Stimulated activated CD8-positive, alpha-beta memory T cell treated with anti-CD3 and anti-CD28 coated beads, Interleukin-4, amount 100 ng/mL, for 24 hours (primary cell): Measurements from ENCODE around the gene TMEM131L.

Experiments
- DNase-seq: peaks from one replicate; pipeline ENCODE4 v3.0.0-alpha.2; 2020; ENCODE audit warnings: low read depth

Gene TMEM131L

DNA sequence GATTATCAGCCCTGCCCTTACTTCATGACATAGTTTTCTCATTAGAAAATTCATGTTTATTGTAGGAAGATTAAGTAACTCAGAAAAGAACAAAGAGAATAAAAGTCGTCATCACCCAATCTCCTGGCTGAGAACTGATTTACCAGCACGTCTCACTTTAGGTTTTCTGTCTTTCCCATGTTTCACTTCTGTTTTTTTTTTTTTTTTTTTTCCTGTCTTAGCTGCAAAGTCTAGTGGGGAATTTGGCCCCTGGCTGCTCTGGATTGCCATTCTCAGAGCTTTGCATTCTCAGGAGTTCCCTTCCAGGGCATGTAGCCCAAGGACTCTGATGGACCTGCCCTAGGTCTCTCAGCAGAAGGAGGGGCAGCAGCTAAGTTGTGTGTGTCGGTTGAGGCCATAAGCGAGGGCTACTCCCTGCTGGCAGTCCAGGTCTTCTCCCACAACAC is 57.8 kb downstream of the TMEM131L start:
- no peak for DNase-seq

DNA sequence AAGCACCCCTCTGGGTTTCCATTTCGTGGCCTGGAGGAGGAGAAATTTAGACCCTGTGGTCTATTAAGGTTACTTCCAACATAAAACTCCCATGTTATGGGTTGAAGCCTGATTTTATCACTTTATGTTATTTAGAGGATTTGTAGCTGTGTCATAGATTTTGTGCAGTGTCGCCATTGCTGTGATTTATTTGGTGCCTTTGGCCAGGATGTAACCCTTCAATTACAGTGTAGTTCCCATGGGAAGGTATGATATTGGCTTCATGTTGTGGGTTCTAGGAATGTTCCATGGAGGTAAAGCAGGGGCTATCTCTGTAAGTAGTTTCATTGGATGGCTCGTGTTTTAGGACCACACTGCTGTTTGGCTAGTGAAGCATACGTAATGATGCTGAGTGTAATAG is 58.5 kb downstream of the TMEM131L start:
- no peak for DNase-seq

DNA sequence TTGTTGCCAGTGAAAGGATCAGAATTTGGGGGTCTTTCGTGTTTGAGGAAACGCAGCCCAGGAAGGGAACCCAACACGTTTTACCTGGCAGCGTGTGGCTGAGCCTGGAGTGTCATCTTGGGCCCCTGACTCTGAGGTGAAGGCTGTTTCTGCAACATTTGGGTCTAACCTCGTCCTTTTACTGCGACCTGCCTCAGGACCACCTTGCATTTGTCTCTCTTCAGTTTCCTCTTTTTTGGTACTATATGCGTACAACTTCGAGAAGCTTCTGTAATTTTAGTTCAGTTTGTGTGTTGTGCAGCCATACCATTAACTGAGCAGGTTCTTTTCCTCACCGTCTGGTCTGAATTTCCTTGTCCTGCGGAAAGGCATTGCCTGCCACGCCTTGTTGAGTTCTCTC is 61.5 kb downstream of the TMEM131L start:
- no peak for DNase-seq

DNA sequence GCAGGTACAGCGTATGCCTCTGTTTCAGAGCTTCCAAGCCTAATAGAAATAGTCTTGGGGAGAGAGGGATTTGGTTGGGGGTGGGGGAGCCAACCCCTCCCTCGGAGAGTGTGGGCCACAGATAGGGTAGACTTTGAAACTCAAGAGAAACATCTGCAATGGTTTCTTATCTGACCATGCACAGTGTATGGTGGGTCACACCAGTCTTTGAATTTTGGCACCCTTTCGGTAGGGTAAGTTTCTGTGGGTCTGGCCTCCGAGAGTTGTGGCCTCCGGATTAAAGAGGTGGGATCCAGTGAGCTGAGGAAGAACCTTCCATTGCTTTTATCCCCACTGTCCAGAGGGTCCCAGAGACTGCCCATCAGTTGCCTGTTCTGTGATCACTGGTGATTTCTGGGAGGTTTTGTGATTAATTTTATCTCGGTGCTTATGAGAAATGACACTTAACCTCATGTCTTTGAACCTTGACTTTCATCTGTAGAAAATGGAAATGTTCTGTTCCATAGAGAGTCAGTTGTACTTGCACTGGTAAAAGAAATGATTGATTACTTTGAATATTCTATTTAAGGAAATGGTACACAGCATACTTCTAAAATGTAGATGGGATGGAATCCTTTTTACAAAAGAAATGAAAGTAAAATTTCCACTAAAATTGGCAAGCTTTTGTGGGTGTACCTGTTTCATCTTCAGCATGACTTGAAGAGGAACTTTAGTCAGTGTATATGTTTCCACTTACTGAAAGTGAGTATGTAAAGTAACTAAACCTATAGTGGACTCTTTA is 62.7 kb downstream of the TMEM131L start:
- no peak for DNase-seq

DNA sequence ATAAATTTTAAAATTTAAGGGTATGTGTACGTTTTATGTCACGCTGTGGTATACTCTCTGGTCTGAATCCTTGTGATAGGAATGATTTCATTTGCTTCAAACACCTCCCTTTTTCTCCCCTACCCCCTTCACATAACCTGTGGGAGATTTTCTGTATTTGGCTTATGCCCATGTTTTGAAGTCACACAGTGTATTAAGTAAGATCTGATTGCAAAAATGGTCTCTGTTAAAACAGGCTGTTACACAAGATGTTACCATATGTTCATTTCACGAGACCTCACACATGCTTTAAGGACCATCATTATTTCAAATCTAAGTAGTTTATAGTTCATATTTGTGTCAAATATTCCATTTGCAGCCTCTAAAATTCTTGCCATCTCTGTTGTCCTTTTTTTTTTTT is 63.5 kb downstream of the TMEM131L start:
- DNase-seq = no peak

DNA sequence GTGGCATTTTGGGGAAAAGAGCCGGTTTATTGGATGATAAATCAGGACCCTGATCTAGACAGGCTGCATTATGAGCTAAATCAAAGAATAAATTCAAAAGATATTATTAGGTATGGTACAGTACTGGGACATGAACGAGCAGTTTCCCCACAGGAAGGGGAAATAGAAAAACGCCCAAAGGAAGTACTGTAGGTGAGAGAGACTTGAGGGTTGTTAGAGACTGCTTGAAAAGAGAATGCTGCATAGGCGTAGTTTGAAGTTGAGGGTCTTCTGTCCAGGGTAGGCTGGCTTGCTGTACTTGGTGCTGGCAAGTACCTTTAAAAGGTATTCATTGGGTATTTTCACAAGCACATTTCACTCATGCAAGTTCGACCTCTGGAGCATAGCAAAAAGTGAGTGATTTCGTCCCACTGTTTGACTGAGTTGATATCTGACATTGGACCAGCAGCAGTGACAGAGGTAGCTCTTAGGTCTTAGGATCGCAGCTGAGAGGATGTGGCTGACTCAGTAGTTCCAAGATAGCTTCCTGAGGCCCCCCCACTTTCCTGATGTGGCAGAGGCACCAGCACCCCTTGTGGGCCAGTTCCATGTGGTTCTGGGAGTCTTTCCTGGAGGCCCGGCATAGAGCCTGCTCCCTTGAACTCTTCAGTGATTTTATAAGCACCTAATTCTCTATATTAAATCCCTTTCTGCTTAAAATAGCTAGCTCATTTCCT is 64.3 kb downstream of the TMEM131L start:
- no peak for DNase-seq

DNA sequence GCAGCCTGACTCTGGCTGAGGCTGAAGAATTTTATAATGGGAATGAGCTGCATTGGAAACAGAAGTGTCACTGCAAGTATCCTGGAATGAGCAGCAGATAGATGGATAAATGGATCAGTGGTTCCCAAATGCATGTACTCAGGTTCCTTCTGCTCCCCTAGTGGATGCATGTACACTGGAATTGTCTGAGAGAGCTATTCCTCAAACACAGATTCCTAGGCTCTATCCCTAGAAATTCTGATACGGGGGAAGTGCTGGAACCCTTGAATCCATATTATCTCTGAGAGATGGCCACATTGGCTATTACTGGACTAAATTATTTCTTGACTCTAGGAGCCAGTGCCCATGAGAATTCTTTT is 64.8 kb downstream of the TMEM131L start:
- DNase-seq = no peak

DNA sequence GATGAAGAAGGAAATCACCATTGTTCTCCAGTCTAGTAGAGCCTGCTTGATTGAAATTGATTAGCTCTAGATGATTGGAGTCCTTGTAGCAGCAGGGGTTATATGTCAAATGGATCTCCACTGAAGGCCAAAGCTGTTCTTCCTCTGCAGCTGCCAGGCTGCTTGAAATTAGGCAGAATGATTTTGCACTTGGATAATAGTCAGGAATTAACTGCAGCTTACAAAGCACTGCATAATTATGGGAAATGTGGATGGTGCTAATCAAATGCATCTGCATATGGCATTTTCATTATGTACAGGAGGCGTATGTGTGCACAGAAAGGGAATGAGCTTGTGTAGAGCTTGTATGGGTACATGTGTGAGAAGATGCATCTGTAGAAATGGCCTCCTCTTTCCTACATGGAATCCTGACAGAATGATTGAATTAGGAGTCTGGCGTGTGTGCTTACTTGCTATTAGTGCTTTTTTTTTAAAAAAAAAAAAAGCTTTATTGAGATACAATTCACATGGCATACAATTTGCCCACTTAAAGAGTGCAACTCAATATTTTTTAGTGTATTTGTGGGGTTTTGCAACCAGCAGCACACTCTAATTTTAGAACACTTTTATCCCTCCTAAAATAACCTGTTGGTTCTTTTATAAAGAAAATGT is 65.9 kb downstream of the TMEM131L start:
- no peak for DNase-seq

DNA sequence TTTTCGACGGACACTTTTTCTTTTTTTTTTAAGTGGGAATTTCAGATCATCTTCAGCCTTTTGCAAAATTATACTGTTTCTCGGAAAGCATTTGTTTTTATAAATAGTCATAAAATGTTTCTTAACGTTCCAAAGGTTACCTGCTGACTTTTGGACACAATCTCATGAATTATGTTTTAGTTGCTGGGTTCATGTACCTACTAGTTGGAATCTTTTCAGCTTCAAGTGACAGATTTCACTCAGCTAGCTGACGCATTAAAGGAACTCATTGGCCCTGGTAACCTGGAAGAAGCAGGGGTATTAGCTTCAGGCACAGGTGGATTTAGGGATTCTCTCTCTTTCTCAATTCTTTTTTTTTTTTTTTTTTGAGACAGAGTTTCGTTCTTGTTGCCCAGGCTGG is 66.5 kb downstream of the TMEM131L start:
- DNase-seq = no peak

DNA sequence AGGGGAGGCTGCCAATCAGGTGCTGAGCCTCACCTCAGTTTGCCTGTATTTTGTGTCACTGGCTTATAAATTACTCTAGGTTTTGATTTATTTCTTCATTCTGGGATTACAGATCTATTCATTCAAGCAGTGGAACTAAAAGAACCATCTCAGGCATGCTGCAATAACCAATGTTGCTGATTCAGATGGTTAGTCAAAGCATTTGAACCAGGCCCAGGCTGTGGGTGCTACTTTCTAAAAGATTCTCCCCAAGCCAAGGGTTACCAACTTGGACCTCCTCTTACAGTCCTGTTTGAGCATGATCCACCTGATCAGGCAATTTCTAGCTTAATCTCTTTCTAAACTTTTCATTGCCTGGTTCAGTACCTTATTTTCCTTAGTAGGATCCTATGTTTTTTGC is 67.2 kb downstream of the TMEM131L start:
- no peak for DNase-seq

DNA sequence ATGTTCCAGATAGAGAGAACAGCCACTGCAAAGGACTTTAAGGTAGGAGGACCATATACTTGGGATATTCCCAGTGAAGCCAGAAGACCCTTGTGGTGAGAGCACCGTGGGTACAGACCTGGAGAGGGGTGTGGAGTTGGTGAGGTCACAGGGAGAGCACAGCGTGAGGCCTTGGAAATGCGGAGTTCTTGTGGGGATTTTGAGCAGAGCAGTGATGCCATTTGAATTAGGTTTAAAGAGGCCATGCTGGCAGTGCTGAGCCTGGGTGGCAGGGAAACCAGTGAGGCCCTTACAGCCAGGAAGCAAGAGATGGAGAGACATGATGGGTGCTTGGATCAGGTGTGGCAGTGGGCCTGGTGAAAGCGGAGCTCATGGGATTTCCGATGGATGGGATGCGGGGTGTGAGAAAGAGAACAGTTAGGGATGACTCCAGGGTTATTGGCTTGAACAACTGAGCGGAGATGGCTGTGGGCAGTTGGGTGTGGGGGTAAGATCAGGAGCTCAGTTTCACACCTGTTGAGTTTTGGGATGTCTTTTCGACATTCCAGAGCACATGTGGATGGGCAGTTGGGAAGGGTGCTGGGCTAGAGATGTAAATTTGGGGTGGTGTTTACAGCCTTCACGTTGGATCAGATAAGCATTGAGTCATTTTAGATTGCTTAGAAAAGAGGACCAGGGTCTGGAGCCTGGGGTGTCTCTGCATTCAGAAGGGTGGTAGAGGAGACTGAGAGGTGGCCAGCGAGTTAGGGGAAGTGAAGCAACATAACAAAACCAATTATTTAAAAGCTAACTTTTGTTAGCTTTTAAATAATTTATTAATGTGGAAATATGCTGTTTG is 68.9 kb downstream of the TMEM131L start:
- no peak for DNase-seq

DNA sequence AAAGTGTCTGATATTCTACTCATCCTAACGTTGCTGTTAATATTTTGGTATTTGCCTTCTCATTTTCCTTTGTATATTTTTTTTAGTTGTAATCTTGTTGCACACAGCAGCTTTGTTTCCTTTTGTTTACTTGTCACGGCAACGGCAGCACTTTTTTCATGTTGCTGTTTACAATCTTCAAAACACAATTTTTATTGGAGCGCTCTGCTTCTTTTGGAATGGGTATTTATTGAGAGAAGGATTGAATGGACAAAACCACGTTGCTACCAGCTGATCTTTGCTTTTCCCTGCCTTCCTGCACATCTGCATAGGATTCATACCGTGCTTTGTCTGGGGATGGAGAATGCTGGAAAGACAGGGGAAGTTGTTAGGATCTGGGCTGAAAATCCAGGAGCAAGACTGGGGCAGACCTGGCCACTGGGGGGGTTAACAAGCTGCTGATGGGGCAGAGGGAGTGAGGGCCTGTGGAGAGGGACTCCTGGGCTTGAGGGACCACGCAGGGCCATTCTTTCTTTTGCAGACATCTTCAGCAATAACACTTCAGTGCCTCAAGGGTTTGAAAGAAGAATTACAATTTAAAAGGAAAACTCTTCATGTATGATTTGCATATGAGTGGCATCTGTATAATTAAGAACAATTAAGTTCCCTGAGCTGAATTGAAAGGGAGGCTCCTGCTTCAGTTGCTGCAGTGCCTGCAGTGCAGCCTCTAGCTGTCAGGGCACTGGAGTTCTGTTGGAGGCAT is 69.8 kb downstream of the TMEM131L start:
- DNase-seq = no peak

DNA sequence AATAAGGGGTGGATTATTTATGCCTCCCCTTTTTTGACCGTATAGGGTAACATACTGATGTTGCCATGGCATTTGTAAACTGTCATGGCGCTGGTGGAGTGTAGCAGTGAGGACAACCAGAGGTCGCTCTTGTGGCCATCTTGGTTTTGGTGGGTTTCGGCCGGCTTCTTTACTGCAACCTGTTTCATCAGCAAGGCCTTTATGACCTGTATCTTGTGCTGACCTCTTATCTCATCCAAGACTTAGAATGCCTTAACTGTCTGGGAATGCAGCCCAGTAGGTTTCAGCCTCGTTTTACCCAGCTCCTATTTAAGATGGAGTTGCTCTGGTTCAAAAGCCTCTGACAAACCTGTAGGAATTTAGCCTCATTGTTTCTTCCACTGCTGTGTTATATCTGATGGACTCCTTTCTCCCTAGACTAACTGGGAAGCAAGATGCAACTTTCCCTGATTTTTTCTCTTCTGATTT is 71.4 kb downstream of the TMEM131L start:
- DNase-seq = no peak

DNA sequence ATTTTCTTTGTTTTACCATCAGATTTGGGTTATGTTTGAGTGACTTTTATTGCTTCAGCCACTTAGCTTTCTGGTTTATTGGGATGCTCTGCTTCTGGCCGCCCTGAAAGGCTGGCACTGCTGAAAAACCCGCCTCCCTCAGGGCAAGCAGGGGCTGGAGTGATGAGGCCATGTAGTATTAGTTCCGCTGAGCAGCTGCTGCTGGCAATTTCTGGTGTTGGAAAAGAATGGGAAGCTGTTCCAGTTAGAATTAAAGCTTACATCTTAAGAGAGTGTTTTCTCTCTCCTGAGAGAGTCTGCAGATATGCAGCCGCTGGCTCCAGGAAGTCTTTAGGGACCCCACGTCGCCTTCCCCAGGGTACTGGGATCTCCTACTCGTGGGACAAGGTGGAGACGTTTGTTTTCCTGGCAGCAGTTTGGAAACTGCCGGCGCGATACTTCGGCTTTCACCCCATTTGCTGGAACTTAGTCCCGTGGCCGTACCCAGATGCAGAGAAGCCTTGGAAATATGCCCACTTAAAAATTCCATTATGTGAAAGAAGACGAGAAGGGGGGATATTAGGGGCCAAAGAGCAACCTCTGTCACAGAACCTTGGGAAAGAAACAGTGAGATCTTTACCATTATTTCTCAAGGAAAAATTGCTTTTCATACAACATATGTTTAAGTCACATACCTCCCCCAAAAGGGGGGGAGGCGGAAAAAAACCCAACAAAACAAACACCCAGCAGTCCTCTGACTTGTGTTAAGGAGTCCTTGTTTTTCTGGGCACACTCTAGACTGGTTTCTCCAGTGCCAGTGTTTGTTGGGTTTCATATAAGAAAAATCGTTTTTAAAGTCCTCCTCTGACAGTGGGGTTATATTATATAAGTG is 72.6 kb downstream of the TMEM131L start:
- no peak for DNase-seq

DNA sequence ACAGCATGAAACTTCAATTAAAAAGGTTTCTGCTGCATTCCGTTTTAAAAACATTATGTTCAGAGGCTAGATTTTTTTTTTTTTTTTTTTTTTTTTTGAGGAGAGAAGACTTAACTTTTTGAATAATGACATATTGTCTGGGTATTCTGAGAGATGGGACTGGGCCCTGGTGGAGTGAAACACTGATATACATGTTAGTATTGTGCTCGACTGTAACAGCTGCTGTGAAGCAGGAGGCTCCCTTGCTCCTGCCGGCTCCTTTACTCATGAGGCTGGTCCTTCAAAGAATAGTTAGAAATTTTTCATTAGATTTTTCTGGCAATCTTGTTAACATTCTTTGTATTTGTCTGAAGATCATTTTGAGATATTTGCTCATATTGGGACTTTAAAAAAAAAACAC is 73.3 kb downstream of the TMEM131L start:
- DNase-seq = no peak

DNA sequence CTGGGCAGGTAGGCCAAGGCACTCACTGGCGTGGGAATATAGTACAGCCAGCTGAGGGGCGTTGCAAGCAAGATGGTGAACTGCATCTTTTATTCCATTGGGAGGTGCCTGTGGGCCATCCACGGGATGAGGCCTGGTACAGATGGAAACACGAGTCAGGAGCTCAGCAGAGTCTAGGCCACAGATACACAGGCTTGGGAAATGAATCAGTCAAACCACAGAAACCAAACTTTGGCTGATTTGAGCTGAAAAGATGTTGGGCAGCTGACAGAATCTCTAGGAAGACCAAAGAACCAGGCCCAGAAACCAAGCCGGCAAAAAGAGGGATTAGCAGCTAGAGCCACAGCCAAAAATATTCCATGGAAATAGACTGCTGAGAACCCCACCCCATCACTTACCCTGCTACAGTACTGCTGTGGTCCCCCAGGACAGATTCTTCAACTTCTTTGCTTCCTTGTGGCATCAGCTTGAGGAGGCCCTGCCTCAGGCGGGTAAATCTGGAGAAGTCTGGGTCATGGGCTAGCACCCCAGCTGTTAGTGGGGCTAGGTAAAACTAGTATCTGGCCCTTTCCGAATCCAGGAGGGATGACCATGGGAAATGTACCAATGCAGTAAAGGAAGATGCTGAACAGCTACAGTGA is 75.4 kb downstream of the TMEM131L start:
- DNase-seq = no peak

DNA sequence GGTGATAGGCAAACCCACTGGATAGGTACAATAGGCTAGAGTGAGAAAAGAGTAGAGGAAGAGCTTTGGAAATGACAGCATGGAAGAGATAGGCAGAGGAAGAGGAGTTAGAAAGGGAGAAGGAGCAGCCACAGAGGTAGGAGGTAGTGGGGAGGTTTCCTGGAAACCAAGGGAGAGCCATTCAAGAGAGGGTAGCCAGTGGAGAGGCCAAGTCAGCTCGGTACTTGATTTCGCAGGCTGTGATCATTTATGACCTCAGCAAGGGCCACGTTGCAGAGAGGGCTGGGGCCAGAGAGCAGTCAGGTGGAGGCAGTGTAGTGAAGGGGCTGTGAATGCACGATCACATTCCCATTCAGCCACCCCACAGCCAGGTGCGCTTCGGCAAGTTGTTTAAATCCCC is 76.0 kb downstream of the TMEM131L start:
- no peak for DNase-seq

DNA sequence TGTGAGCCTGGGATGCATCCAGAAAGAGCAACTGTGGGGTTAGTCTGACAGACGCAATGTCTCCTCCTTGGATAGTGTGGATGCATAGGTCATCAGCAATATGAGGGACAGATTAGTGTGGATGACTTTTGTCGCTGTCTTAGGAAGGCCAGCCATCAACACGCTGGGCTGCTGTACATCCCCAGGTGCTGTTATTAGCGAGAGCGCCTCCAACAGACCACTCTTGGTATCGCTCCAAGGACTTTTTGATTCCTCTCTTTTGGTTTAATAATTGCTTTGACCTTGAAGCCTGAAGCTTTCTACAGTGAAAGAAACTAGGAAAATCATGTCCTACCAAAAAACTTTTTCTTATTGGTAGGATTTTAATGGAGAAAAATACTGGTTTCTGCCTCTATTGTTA is 76.7 kb downstream of the TMEM131L start:
- DNase-seq = no peak

DNA sequence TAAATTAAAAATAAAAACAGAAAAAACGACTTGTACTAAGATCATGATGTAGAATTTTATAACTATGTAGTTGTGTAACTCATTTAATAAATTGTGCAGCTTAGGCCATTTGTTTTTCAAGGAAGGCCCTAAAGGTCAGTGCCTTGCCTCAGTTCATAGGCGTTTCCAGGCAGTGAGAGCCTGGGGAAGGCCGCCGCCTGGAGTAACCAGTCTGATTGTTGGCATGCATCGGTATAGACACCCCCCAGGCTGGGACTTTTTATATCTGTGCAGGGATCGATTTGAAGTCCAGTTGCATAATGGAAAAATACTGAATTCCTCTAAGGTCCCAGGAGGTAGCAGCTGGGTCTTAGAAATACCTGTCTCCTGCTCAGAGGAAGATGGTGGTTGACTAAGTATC is 77.2 kb downstream of the TMEM131L start:
- DNase-seq = no peak

DNA sequence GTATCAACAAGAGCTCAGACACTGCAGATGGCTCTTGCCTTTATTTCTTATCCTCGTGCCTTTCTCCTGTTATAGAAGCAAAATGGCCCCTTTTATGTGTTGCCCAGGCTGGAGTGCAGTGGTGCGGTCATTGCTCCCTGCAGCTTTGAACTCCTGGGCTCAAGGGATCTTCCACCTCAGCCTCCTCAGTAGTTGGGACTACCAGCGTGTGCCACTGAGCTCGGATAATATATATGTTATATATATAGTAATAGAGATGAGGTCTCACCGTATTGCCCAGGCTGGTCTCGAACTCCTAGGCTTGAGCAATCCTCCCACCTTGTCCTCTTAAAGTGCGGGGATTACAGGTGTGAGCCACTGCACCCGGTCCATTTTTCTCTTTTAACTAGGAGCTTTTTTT is 79.7 kb downstream of the TMEM131L start:
- no peak for DNase-seq
